Measurements from ENCODE around the gene ARPP21. TPM values are rescaled to one million over a fixed set of nuclear protein-coding genes. Genes with fewer than 3 reads are reported as not detected.

ARPP21 gene
- total RNA-seq, 1 experiment from 2014 or later = not detected

GRCh38 chr3:35733864-35734263 is 94.5 kb downstream of the ARPP21 start:
- DNase-seq (ENCODE audit: low read depth) = no peak

GRCh38 chr3:35737080-35737479 is 97.8 kb downstream of the ARPP21 start:
- no peak for DNase-seq (ENCODE audit: low read depth)

- no peak for DNase-seq (ENCODE audit: low read depth)
Observed at GRCh38 chr3:35737527-35737926, 98.2 kb downstream of the ARPP21 start.

- no peak for DNase-seq (ENCODE audit: low read depth)
Observed at GRCh38 chr3:35737934-35738706, 98.8 kb downstream of the ARPP21 start.

GRCh38 chr3:35739181-35739809 is 100.0 kb downstream of the ARPP21 start:
- DNase-seq (ENCODE audit: low read depth) = no peak

GRCh38 chr3:35739964-35740527 is 100.7 kb downstream of the ARPP21 start:
- no peak for DNase-seq (ENCODE audit: low read depth)

GRCh38 chr3:35743218-35743617 is 103.9 kb downstream of the ARPP21 start:
- no peak for DNase-seq (ENCODE audit: low read depth)

- DNase-seq (ENCODE audit: low read depth) = no peak
Observed at GRCh38 chr3:35744419-35744818, 105.1 kb downstream of the ARPP21 start.

- DNase-seq (ENCODE audit: low read depth) = no peak
Observed at GRCh38 chr3:35745351-35745750, 106.0 kb downstream of the ARPP21 start.

GRCh38 chr3:35745802-35746484 is 106.6 kb downstream of the ARPP21 start:
- DNase-seq (ENCODE audit: low read depth) = no peak

- DNase-seq (ENCODE audit: low read depth) = no peak
Observed at GRCh38 chr3:35746492-35746891, 107.2 kb downstream of the ARPP21 start.

- no peak for DNase-seq (ENCODE audit: low read depth)
Observed at GRCh38 chr3:35748144-35748543, 108.8 kb downstream of the ARPP21 start.

- no peak for DNase-seq (ENCODE audit: low read depth)
Observed at GRCh38 chr3:35751207-35751606, 111.9 kb downstream of the ARPP21 start.

GRCh38 chr3:35757991-35758757 is 118.8 kb downstream of the ARPP21 start:
- no peak for DNase-seq (ENCODE audit: low read depth)

GRCh38 chr3:35760146-35760545 is 120.8 kb downstream of the ARPP21 start:
- DNase-seq (ENCODE audit: low read depth) = no peak

- DNase-seq (ENCODE audit: low read depth) = no peak
Observed at GRCh38 chr3:35761311-35761710, 122.0 kb downstream of the ARPP21 start.

GRCh38 chr3:35772381-35773015 is 133.2 kb downstream of the ARPP21 start:
- DNase-seq (ENCODE audit: low read depth) = peak; percentile 56

- DNase-seq (ENCODE audit: low read depth) = no peak
Observed at GRCh38 chr3:35773417-35773816, 134.1 kb downstream of the ARPP21 start.

GRCh38 chr3:35776346-35776745 is 137.0 kb downstream of the ARPP21 start:
- DNase-seq (ENCODE audit: low read depth) = no peak

GRCh38 chr3:35777065-35777464 is 137.7 kb downstream of the ARPP21 start:
- DNase-seq (ENCODE audit: low read depth) = no peak
